DMS79 (cell line): Measurements from ENCODE around the gene ZNF385B.
"Not testable (repeated sequence)": the region's sequence is repeated elsewhere in the genome, so short reads cannot be mapped to it uniquely, and the experiment has no call there.

Experiments
- DNase-seq: peaks from one replicate; lab custom pipeline; 2025; lab: John Stamatoyannopoulos, UW

ZNF385B gene

DNA sequence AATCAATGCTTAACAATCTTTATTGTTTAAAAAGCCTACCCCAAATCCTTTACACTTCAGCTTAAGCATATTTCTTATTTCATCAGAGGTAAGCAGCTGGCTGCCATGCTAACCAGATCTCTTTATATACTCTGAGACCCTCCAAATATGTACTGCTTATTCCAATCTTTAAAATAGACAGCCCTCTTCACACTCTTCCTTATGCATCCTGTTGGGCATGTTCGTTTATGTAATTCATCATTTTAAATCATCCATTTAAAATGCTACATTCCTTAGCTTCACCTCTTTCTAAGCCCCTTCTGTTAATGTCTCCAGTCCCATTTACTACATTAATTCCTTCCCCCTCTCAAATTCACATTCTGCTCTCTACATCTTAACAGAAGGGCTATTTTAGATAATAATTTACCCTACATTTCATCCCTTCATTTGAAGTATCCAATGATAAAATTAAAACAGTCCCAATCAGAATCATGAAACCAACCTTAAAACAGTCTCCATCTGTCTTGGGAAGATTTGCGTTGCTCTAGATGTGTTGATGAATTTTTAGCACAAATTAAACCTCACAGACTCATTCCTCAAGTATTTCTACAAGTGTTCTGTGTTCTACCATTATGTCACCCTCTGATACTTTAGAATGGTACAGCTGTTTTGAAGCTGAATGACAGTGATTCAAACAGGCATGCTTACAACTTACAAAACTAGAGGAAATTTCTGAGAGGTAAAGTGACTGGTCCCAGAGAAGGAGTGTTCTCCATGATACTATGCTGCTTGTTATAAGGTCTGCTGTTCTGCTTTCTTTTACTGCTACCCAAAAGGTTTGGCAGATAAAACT, 59.1 kb downstream of the ZNF385B start:
- no peak for DNase-seq

DNA sequence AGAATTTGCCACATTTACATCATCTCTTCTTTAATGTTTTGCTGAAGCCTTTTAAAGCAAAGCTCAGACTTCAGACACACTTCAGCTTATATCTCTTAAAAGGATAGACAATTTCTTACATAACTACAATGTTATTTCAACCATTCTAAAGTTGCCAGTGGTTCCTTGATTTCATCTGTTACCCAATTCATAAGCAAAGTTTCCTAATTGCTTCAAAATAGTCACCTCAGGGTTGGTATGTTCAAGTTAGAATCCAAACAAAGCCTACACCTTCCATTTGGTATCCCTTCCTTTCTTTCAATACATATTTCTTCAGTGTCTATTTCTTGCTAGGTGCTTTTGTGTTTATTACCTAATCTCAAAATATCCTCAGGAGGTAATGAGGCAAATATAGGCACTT, 60.6 kb downstream of the ZNF385B start:
- DNase-seq: no peak

- no peak for DNase-seq
Measured at GRCh38 chr2:179796213-179797007, 65.0 kb downstream of the ZNF385B start.

DNA sequence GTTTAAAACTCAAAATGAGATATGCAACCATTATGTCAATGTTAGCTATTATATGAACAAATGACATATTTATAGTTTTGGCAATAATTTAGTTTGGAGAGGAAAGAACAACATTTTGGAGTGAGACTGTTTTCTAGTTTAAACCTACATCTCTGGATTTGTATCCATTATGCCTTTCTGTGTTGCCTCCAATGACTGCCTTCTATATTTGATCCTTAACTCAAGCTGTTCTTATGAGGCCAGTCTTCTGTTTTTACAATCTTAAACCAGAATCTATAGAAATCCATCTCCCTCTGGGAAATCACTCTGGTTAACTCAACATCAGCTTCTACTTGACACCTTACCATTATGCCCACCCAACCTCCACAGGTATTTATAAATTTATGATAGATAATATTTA, 67.5 kb downstream of the ZNF385B start:
- no peak for DNase-seq

GRCh38 chr2:179793238-179793637, 68.2 kb downstream of the ZNF385B start:
- no peak for DNase-seq

GRCh38 chr2:179790235-179791217, 70.9 kb downstream of the ZNF385B start:
- DNase-seq: no peak

DNA sequence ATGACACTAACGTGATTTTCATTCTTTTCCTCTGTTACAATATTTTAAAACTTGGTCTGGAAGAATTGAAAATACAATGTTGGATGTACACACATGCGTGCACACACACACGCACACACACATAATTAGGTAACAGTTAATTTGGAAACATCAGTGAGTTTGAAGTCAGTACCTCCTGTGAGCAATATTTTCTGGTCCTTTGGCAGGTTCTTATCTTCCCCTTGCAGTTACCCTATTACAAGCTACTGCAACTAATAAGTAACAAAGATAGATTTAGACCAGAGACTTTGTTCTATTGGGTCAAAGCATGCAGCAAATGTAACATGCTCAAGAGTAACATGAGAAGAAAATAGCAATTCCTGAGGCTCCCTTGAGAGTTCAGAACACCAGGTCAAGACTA, 73.3 kb downstream of the ZNF385B start:
- DNase-seq: no peak

DNA sequence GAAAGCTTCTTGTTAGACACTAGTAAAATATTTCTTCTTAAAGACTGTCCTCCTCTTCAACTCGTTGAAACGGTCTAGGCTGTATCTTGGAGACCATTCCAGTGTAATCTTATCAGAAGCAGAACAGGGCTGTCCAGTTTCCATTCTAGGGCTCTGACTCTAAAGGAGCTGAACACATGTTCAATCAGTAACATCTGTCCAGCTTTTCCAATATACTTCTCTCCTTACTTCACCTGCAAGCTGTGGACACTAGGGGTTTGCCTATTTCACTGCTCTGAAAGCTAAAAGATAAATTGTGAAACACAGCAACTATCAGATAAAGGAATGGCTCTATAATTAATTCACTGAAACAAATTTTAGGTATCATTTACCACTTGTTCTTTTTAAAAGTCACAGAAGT, 73.8 kb downstream of the ZNF385B start:
- no peak for DNase-seq

DNA sequence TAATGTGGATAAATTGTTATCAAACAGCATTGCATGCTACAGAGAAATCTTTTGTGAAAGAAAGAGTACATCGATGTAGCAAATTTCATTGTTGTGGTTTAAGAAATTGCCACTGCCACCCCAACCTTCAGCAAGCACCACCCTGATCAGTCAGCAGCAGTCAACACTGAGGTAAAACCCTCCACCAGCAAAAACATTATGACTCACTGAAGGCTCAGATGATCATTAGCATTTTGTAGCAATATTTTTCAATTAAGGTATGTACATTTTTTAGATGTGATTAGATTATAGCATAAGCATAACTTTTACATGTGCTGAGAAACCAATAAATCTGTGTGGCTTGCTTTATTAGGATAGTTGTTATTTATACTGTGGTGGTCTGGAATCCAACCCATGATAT, 75.5 kb downstream of the ZNF385B start:
- no peak for DNase-seq

- not testable (repeated sequence) for DNase-seq
Measured at GRCh38 chr2:179782346-179782745, 79.1 kb downstream of the ZNF385B start.

GRCh38 chr2:179773986-179774385, 87.4 kb downstream of the ZNF385B start:
- DNase-seq: no peak

DNA sequence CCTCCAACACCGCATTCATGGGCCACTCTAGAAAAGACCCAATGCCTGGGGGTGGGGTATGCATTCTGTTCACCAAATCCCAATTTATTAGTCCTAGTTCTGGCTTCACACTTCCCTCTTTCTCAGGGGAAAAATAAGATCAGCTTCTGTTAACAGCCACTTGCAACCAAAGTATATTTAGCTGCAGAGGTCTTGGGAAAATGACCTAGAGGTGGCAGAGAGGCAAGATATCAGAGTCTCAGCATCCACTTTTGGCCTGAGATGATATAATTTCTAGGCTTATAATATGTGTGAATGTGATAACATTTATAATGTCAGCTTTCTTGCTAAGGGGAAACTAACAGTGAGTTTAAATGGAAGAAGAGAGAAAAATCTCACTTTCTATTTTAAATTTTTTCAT, 89.1 kb downstream of the ZNF385B start:
- DNase-seq: no peak

DNA sequence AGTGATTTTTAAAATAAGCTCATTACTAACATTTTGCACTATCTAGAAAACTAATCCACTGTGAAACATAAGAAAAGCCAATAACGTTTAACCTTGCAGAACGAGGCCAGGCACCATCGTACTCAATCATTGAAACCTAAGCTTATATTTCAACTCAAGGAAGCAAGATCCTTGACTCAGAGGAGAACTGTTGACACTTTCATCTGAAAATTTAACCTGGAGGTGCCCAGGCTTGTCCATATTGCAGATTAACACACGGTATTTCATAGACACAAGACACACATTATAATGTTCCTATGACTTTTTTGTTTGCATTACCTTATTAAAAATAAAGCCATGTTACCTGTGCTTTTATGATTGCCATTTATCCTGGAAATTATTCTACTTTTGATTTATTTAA, 89.6 kb downstream of the ZNF385B start:
- peak; percentile 13 for DNase-seq

GRCh38 chr2:179770029-179770428, 91.4 kb downstream of the ZNF385B start:
- no peak for DNase-seq

DNA sequence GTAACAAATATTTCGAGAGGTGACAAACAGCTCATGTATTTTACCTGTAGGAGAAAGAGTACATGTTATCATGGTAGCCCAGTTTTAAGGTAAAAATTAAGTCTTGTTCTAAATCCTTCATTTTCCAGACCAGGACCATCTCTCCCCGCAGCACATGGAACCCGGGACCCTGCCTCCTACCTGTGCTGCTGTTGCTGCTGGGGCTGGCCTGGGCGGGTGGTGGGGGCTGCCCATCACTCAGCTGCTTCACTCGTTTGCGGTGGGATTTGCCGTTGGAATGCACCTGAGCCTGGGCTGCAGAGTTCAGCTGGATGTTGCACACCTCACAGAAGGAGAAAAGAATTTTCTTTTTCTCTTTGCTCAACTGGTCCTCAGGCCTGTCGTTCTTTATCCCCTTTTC, 92.1 kb downstream of the ZNF385B start:
- DNase-seq: no peak

- DNase-seq: no peak
Measured at GRCh38 chr2:179768765-179769164, 92.6 kb downstream of the ZNF385B start.

DNA sequence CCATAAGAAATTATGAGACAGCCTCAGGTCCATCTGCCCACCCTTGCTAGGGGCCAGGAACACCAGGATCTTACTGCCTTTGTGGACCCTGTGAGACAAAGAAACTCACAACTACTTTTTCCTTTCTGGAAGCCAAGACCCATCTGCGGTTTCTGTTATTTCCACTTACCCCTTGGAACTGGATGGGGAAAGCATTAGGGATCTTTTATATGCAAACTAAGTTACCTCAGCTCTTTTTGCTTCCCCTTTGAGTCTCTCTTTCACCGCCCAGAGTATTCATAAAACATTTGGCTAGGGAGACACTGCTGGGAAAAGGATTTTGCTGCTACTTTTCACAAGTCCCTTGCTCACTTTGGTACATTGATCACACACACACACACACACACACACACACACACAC, 95.7 kb downstream of the ZNF385B start:
- no peak for DNase-seq

- no peak for DNase-seq
Measured at GRCh38 chr2:179764710-179765109, 96.7 kb downstream of the ZNF385B start.

DNA sequence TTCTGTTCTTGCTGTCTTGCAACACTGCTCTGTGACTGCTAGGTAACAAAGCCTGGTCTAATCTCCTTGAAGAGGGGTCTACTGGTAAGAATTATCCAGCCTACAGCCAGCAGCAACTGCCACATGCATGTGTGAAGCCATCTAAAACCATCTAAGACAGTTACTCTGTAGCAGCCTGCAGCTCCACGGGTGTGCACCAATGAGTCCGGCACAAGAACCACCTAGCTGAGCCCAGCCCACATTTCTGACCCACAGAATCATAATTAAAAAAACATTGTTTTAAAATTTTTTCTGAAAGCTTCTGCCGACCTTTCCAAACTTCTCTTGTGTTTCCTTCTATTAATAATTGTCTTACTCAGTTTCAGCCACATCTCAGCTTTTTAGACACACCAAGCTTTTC, 102.8 kb downstream of the ZNF385B start:
- DNase-seq: no peak

DNA sequence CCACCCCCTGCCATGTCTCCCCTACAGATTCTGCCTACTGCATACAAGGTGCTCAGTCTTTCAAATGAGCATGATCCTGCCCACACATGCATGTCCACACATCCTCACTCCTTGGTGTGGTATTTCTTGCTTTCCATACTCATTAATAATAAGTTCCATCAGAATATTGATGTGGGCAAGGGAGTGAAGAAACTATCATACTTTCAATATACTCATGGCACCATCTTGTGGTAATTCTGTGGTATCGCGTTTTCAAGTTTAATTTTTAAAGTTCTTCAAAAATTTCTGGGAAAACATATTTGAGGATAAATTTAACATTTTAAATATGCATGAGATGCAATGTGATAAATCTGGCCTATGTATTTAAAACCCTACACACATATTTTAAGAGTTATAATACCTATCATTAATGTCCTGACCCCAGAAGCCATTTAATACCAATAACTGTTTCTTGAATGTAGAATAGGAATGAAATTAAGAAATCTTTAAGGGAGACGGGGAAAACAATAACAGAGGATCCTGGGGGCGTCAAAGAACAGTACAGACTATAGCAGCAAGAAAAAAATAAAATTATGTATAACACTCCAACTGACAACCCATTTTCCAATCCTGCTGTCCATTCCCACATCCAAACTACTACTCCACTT, 110.1 kb downstream of the ZNF385B start:
- DNase-seq: no peak

DNA sequence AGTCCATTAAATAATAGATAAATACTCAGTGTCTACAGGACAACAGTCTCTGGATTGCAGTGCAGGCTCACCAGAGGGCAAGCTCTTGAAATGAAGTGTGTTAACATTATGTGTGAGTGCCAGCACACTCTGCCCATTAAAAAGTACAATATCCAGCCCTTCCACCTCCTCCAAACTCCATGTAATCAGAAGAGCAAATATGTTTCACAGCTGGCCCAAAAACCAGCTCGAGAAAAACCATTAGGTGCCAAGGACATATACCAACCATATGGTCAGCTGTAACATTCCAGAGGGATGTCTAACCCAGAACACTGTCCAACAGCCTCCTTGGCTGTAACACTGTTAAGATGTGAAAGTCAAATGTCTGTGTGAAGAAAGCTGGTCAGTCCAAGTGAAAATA, 112.2 kb downstream of the ZNF385B start:
- no peak for DNase-seq

DNA sequence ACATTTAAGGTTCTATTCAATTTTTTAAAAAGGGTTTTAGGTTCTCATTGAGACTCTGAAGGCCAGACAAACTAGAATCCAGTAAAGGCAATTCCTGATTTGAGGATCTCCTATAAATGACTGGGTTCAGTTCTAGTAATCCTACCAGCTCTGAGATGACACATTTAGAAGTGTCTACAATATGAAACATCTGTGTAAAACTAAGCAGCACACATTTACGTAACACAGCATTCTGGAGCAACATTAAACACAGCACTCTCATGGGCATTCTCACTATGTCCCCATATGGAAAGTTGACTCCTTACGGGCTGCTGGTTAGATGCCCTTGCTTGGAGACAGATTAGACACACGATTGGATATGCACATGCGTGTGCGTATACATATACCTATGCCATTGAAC, 114.4 kb downstream of the ZNF385B start:
- DNase-seq: no peak
